Activated CD4-positive, alpha-beta T cell treated with anti-CD3 and anti-CD28 coated beads, Interleukin-2, amount 50 U/mL, for 48 hours (primary cell): ENCODE data around the gene EVI2A.
"Not testable (repeated sequence)": the region's sequence is repeated elsewhere in the genome, so short reads cannot be mapped to it uniquely, and the experiment has no call there.

Experiments used
- DNase-seq, 2 experiments: peaks; one replicate each; pipeline ENCODE4 v3.0.0-alpha.2; 2020

The EVI2A gene

GRCh38 chr17:31311526-31311925, 9.9 kb downstream of the EVI2A start:
- no peak for DNase-seq

GRCh38 chr17:31310886-31311285, 10.5 kb downstream of the EVI2A start:
- peak in 1 of 2 experiments; percentile 6 for DNase-seq

GRCh38 chr17:31310260-31310659, 11.2 kb downstream of the EVI2A start:
- DNase-seq: peak; percentile 15 to 30

GRCh38 chr17:31309556-31309955, 11.9 kb downstream of the EVI2A start:
- no peak for DNase-seq

- no peak for DNase-seq
These were observed 12.8 kb downstream of the EVI2A start for GRCh38 chr17:31308372-31309334.

DNA sequence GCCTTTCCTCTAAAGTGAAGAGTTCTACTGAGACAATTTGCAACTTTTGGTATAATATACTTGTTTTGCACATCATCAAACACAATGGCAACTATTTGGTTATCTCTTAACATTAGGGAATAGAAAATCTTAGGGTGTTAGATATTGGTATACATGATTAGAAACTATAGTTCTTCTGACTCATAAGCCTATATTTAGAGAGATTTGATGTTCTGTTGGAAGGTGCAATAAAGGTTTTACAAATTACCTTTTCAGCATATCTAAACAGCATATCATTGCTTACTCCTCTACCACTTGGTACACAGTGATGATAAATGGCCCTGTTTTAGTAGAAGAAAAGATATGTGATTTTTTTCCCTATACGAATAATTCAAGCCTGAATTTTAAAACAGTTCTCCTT, 13.8 kb downstream of the EVI2A start:
- no peak for DNase-seq

DNA sequence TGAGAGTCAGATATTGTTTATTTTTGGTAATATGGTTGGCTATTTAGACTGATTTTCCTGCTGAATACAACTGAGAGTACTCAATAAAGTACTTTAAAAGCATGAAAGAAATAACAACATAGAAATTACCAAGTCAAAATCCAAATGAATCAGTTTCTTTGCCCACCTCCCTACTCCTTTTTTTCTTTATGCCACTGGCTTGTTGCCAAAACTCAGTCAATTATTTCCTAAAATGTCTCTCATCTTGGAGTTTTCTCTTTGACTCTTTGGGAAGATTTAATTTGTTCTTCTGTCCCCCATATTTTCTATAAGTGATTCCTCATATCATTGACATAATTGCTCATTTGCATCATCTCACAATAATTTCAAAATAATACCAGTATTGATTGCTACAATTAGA, 21.8 kb downstream of the EVI2A start:
- no peak for DNase-seq

DNA sequence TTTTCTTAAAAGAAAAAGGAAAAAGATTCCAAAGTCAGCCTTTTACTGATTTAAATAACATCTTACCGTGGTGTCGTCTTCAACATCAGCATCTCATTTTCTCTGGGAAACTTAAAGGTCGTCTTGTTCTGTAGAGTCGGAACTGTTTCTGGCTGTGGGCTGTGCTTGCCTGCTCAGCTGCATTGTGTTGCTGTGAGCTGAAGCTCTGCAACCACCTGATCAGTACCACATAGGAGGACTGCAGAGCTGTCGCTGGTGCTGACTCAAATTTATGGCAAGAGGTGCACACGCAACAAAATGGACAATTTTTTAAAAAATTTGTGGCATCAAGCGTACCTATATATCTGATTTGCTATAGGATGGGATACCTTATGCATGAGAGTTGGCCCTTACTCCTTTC, 24.3 kb downstream of the EVI2A start, which contains the start of gene OMG:
Gene OMG, minus strand, starts transcription at position 150 of the 400 bp plus-strand sequence. CDS start 908 bp downstream, outside the sequence.
- DNase-seq: no peak

DNA sequence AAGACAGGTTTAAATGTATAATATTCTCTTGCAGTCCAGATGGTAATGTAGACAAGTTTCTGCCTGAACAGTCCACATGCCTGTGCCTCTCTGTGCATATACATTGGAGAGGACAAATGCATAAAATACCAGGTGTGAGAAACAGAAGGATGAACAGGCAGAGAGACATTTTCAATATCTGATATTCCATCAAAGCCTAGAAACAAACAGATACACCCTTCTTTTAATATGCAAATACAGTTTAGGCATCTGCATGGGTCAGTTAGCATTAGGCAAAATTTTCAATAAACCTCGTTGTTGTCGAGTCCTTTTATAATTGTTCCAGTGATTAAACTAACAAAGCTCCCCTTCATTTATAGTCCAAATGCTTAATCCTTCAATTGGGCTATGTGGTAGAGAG, 25.3 kb downstream of the EVI2A start:
- no peak for DNase-seq

GRCh38 chr17:31295489-31295871, 25.9 kb downstream of the EVI2A start:
- no peak for DNase-seq

GRCh38 chr17:31294820-31295488, 26.5 kb downstream of the EVI2A start:
- no peak for DNase-seq

- DNase-seq: no peak
These were observed 27.2 kb downstream of the EVI2A start for GRCh38 chr17:31294231-31294630.

- no peak for DNase-seq
These were observed 27.8 kb downstream of the EVI2A start for GRCh38 chr17:31293581-31293980.

GRCh38 chr17:31291820-31292219, 29.6 kb downstream of the EVI2A start:
- no peak for DNase-seq

DNA sequence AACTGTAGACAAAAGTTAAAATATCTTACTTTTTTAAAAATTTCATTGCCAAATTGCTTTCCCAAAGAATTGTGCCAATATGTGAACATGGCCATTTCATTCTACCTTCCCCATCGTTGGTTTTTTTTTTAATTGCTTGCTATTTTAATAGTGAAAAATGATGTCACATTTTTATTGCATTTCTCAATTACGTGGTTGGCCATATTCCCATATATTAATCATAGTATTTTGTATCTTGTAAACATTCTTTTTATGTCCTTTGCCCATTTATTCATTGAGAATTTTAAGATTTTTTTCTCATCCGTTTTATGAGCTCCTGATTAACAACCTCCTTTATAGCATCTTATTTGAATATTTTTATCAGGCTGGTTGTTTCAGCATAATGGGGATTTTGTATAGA, 31.6 kb downstream of the EVI2A start:
- no peak for DNase-seq

DNA sequence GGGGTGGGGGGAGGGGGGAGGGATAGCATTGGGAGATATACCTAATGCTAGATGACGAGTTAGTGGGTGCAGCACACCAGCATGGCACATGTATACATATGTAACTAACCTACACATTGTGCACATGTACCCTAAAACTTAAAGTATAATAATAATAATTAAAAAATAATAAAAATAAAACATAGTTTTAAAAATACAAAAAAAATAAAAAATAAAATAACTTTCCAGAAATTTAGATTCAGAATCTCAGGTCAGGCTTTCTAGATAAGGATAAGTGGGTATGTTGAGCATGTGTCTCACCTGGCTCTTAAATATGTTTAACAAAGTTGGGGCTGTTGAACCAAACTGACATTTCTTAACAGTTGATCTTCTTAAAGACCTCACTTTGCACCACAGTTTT, 33.5 kb downstream of the EVI2A start:
- DNase-seq: not testable (repeated sequence)

GRCh38 chr17:31286587-31286986, 34.8 kb downstream of the EVI2A start:
- DNase-seq: no peak

- no peak for DNase-seq
These were observed 37.6 kb downstream of the EVI2A start for GRCh38 chr17:31283841-31284240.

GRCh38 chr17:31281061-31281460, 40.4 kb downstream of the EVI2A start:
- DNase-seq: no peak

GRCh38 chr17:31279401-31279800, 42.0 kb downstream of the EVI2A start:
- no peak for DNase-seq

- DNase-seq: no peak
These were observed 46.3 kb downstream of the EVI2A start for GRCh38 chr17:31275116-31275515.

DNA sequence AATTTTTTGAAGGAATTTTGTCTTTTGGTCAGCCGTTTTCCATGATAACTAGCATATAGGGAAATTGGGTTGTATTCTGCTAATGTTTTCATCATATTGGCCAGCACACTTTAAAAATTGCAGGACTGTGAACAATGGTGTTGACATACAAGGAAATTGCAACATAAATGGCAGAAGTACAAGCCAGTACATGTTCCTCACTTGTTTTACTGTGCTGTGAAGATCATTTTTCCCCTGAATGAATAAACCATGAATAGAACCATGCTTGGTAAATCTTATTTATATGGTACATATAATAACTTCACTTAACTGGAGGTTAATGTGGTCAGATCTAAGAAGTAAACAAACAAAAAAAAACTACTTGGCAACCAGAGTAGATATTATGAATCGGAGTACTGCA, 47.2 kb downstream of the EVI2A start:
- no peak for DNase-seq

DNA sequence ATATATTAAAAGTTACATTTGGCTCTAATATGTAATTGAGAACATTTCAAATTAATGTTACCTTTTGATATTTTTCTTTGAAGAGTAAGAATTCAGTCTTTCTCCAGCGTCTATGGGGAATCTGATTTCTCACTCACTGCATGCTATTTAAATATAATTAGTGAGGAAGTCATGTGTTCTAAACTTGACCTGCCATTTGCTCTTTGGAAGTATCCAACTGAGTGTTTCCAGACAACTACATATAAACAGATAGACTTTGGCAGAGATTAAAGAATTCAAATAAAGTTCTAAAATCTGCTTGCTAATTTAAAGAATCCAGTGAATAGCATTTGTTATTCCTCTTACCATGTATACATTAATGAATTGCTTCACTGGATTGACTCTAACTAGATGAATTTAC, 47.9 kb downstream of the EVI2A start:
- no peak for DNase-seq

- DNase-seq: no peak
These were observed 48.6 kb downstream of the EVI2A start for GRCh38 chr17:31272803-31273202.
